Measurements from ENCODE around the gene MUC12.
"Not testable (repeated sequence)": the region's sequence is repeated elsewhere in the genome, so short reads cannot be mapped to it uniquely, and the experiment has no call there.

MUC12 gene

DNA sequence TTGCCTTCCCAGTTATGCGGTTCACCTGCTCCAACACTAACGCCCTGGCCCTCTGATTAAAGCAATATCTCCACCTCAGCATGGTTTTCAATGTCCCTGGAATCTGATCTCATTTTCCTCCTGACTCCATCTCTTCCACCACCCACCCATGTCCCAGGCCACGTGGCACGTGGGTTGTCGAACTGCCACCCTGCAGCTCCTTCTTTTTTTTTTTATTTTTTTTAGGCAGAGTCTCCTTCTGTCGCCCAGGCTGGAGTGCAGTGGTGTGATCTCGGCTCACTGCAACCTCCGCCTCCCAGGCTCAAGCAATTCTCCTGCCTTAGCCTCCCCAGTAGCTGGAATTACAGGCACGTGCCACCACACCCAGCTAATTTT is 94.8 kb downstream of the MUC12 start:
- H3K27me3 Mint-ChIP-seq = peaks cover 71% of the 10 kb centered on the region
- H3K27ac Mint-ChIP-seq (ENCODE audit: low read depth); H3K9me3 Mint-ChIP-seq; H3K4me3 Mint-ChIP-seq; ATAC-seq (replicated peaks; ENCODE audit: extremely low read depth, poor library complexity, severe bottlenecking); H3K4me1 Mint-ChIP-seq; H3K36me3 Mint-ChIP-seq (ENCODE audit: insufficient read depth); DNase-seq (ENCODE audit: low spot score in 2 of 2): not testable (repeated sequence)

DNA sequence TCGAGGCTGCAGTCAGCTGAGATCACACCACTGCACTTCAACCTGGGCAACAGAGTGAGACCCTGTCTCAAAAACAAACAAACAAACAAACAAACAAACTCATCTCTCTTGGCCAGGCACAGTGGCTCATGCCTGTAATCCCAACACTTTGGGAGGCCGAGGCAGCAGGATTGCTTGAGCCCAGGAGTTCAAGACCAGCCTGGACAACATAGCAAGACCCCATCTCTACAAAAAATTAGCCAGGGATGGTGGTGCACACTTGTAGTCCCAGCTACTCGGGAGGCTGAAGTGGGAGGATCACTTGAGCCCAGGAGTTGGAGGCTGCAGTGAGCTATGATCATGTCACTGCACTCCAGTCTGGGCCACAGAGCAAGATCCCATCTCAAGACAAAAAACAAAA is 95.8 kb downstream of the MUC12 start:
- ATAC-seq (replicated peaks; ENCODE audit: extremely low read depth, poor library complexity, severe bottlenecking); H3K27ac Mint-ChIP-seq (ENCODE audit: low read depth); H3K9me3 Mint-ChIP-seq; H3K4me3 Mint-ChIP-seq; DNase-seq (ENCODE audit: low spot score in 2 of 2); H3K4me1 Mint-ChIP-seq; H3K36me3 Mint-ChIP-seq (ENCODE audit: insufficient read depth): not testable (repeated sequence)
- peaks cover 75% of the 10 kb centered on the region for H3K27me3 Mint-ChIP-seq

DNA sequence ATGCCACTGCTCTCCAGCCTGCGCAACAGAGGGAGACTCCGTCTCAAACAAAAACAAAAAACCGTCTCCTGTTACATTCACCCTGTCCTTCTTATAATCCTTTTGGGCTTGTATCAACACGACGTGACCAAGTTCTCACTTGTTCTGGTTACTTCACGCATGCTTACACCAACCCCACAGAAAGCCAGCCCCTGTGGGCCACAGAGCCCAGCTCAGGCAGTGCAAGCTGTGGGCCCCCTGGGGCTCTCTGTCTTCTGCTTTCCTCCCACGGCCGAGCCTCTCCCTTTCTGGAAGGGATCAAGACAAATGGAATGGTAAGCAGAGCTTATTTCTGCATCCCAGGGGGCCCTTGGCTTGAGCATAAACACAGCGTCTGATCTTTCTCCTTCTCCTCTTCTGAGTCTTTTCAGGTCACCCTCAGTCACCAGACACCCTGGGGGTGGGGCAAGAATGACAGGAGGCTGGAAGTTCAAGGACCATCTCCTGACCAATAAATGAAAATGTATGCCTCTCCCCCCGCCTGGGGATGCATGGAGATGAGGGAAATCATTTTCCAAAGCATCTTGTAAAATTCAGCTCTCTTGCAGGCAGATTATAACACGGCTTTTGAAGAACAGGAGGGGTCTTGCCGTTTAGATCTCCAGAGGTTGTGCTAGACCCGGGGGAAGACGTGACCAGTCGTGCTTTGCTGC is 96.9 kb downstream of the MUC12 start:
- no peaks in the 10 kb centered on the region for H3K4me1 Mint-ChIP-seq
- ATAC-seq (replicated peaks; ENCODE audit: extremely low read depth, poor library complexity, severe bottlenecking) = no peak
- peaks cover 76% of the 10 kb centered on the region for H3K27me3 Mint-ChIP-seq
- no peaks in the 10 kb centered on the region for H3K36me3 Mint-ChIP-seq (ENCODE audit: insufficient read depth)
- H3K27ac Mint-ChIP-seq (ENCODE audit: low read depth) = no peak overlapping the region
- DNase-seq (ENCODE audit: low spot score in 2 of 2) = no peak
- H3K9me3 Mint-ChIP-seq = no peaks in the 10 kb centered on the region
- H3K4me3 Mint-ChIP-seq = no peak overlapping the region

DNA sequence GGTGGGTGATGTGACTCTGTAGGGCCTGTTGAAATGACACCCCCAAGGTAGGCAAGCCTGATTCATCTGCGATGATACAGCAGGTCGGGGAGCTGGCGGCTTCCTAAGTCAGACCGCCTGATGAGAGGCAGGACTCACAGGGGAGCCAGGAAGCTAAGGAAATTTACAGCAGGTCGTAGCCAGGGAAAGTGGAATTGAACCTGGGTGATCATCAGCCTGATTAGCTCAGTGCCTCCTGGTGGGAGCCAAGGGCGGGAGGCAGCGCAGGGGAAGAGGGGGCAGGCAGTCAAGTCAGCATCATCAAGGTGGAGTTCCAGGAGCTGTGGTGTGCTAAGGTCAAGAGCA is 97.4 kb downstream of the MUC12 start:
- Mint-ChIP-seq H3K9me3 (no peaks in the 10 kb centered on the region), H3K4me1 (no peaks in the 10 kb centered on the region), H3K27ac (ENCODE audit: low read depth) (no peak overlapping the region), H3K4me3 (no peak overlapping the region), H3K27me3 (peaks cover 76% of the 10 kb centered on the region), H3K36me3 (ENCODE audit: insufficient read depth) (no peaks in the 10 kb centered on the region)
- no peak for ATAC-seq (replicated peaks; ENCODE audit: extremely low read depth, poor library complexity, severe bottlenecking)
- DNase-seq (ENCODE audit: low spot score in 2 of 2) = no peak

DNA sequence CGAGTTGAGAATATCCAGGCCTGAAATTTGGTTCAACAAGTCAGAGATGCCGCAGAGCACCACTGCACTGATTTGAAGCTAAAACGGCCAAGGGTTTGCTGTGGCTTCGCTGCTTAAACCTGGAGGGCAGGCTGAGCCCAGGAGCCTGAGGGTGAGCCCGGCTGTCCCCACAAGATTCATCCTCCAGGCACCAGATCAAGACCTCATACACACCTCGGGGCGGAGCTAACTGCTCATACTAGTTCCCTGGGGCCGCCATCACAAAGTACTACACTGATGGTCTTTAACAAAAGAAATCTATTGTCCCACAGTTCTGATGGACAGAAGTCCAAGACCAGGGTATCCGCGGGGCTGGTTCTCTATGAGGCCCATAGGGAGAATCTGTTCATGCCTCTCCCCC is 99.0 kb downstream of the MUC12 start:
- no peaks in the 10 kb centered on the region for H3K4me1 Mint-ChIP-seq
- no peaks in the 10 kb centered on the region for H3K9me3 Mint-ChIP-seq
- DNase-seq (ENCODE audit: low spot score in 2 of 2) (no peak), ATAC-seq (replicated peaks; ENCODE audit: extremely low read depth, poor library complexity, severe bottlenecking) (no peak)
- no peak overlapping the region for H3K4me3 Mint-ChIP-seq
- H3K27ac Mint-ChIP-seq (ENCODE audit: low read depth) = no peak overlapping the region
- H3K27me3 Mint-ChIP-seq = peaks cover 64% of the 10 kb centered on the region
- H3K36me3 Mint-ChIP-seq (ENCODE audit: insufficient read depth) = no peaks in the 10 kb centered on the region

All from central memory CD8-positive, alpha-beta T cell (primary cell).